Measurements from ENCODE around the gene CYP1A2.
A peak's percentile ranks its signal among the peaks of the same experiment; 100 is the strongest.

The CYP1A2 gene

DNA sequence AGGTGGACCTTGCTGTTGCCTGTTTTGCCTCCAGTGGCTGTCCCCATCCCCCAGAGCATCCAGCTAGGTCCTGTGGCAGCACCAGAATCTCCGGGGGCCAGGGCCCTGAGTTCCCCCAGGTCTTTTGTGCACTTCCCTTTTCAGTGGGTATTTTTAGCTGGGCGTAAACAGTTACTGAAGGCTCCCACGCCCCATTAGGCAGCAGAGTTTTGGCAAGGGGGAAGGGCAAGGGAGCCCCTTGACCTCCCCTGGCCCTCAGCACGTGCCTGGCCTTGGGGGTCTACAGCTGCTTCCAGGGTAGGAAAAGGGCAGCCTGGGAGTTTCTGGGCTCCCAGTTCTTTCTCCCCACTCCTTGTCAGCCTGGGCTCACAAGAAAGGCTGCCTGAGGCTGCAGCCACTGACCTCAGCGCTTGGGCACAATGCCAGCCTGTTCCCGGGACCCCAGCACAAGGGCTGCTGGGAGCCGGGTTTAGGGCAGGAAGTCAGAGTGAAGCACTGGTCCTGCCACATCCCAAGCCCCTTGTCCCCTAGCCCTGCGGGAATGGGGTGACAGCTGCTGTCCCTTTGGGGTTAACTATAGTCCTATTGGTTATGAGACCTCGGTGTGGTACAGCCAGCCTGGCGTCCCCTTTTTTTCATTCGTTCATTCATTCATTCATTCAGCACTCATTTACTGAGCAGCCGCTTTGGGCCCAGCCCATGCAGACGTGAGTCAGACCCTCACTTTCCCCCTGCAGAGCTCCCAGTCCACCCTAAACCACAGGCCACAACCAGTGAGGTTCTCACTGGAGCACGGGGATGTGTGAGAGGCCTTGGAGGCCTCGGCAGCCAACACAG lies 41.7 kb downstream of the CYP1A2 start:
- no peak for DNase-seq

DNA sequence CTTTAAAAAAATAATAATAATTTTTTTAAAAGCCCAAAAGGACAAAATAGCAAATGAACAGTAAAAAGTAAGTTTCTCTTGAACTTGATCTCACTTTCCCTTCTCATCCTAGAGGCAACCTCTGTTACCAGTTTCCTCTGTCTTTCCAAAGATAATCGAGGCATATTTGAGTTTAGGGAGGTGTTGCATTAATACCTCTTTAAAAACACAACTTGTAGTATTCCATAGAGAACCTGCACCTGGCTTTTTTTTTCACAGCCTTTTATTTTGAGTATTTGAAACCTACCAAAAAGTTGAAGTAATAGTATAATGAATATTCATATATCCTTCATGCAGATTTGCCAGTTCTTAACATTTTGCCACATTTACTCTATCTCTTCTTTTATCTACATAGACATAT lies 42.4 kb downstream of the CYP1A2 start:
- DNase-seq, result no peak

- no peak for DNase-seq
Measured at GRCh38 chr15:74791667-74792066, 43.0 kb downstream of the CYP1A2 start.

- no peak for DNase-seq
Measured at GRCh38 chr15:74792227-74793016, 43.8 kb downstream of the CYP1A2 start.

DNA sequence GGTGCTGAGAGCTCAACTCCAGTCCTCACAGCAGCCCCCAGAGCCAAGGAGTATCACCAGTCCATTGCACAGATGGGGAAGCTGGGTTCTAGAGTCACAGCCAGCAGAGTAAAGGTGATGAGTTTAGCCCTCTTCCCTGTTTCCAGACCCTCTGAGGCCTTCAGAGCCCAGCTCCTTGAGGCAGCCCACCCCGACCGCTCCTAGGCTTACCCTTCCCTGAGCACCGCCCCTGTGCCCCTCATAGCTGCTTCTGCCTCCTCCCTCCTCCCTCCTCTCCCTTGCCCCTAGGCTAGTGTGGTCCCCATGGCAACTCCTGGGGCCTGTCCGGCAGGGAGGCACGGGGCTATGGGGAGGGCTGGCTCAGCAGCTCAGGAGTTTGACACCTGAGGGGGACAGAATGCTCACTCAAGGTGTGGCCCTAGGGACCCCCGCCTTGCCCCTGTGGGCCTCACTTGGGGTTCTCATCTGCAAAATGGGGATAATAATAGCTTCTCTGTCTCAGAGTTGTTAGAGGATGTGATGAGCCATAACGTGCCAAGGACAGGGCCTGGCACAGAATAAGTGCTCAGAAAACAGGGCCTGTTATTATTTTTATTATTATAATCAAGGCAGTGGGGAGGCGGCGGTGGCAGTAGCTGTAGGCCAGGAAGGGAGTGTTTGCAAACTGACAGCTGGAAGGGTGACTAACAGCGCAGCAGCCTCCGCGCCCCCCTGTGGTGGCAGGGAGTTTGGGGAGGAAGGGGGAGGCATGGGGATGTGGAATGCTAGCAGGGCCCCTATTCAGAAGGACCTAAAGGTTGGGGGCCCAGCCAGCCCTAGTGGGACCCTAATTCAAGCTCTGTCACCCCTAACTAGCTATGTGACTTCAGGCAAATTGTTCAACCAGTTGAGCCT lies 44.7 kb downstream of the CYP1A2 start:
- peak; percentile 77 for DNase-seq

GRCh38 chr15:74794248-74794969 lies 45.8 kb downstream of the CYP1A2 start:
- no peak for DNase-seq

DNA sequence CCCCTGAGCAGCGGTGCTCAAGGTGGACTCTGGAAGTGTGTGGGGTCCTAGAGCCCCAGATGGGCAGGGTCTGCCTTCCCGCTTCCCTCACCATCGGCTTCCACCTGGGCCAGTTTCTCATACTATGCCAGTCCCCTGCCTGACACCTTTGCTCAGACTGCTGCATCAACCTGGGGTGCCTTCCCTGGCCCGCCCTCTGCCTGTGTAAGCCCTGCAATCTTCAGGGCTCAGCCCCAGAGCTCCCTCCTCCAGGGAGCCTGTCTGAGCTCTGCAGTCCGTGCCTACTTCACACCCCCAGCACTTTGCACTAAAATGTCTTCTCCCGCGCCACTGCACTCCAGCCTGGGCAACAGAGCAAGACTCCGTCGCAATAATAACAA lies 46.3 kb downstream of the CYP1A2 start:
- no peak for DNase-seq

GRCh38 chr15:74795966-74796625 lies 47.5 kb downstream of the CYP1A2 start:
- peak; percentile 52 for DNase-seq

DNA sequence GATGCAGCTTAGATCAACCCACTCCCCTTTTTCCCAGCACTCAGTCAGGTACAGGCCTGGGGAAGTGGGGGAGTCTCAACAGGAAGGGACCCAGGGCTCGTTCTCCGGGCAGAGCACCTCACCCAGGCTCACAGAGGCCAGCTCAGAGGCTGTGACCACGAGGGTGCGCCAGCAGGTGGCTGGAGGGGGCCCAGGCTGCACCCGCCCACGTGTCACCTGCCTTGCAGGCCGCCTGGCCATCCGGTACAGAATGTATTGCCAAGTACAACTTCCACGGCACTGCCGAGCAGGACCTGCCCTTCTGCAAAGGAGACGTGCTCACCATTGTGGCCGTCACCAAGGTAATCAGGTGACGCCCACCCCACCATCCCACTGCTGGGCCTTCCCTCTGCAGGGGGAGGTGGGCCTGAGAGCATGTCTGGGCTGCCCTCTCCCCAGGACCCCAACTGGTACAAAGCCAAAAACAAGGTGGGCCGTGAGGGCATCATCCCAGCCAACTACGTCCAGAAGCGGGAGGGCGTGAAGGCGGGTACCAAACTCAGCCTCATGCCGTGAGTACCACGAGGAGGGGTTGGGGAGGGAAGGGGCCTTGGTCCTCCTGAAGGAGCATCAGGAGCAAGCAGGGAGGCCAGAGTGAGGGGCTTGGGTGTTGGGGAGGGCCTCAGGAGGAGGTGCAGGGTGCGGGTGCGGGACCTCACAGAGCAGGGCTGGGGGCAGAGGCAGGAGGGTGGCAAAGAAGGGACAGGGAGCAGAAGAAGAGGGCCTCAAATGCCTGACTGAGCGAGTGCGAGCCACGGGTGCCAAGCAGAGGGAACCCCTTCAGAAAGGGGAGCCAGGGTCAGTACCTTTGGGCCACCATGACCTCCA lies 50.0 kb downstream of the CYP1A2 start:
- no peak for DNase-seq

DNA sequence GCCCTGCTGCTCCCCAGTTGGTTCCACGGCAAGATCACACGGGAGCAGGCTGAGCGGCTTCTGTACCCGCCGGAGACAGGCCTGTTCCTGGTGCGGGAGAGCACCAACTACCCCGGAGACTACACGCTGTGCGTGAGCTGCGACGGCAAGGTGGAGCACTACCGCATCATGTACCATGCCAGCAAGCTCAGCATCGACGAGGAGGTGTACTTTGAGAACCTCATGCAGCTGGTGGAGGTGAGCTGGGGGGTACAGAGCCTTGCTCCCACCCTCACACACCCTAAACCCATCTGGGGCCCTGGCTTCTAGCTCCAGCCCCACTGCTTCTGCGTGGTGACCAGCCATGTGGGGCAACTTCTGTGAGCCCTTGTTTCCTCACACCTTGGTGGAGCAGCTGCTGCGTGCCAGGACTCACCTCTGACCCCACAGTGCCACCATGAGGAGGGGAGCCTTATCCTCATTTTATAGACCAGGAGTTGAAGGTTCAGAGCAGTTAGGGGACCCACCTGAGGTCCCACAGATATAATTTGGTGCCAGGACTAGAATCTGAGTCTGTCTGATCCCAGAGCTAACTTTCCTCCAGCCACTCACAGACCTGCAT lies 50.7 kb downstream of the CYP1A2 start:
- DNase-seq, result no peak

GRCh38 chr15:74799856-74800558 lies 51.4 kb downstream of the CYP1A2 start:
- peak; percentile 87 for DNase-seq

DNA sequence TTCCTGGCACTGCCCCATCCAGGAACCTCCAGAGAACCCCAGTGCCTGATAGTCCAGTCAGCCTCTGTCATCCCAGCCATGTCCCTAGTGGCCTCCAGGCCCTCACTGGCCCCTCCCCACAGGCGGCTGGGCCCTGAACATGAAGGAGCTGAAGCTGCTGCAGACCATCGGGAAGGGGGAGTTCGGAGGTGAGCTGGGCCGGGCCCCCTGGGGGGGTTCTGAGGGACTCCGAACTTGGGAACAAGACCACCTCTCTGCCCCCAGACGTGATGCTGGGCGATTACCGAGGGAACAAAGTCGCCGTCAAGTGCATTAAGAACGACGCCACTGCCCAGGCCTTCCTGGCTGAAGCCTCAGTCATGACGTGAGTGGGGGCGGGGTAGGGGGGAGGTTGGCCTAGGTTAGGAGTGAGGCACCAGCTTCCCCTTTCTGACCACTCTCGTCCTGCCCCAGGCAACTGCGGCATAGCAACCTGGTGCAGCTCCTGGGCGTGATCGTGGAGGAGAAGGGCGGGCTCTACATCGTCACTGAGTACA lies 52.0 kb downstream of the CYP1A2 start:
- no peak for DNase-seq

DNA sequence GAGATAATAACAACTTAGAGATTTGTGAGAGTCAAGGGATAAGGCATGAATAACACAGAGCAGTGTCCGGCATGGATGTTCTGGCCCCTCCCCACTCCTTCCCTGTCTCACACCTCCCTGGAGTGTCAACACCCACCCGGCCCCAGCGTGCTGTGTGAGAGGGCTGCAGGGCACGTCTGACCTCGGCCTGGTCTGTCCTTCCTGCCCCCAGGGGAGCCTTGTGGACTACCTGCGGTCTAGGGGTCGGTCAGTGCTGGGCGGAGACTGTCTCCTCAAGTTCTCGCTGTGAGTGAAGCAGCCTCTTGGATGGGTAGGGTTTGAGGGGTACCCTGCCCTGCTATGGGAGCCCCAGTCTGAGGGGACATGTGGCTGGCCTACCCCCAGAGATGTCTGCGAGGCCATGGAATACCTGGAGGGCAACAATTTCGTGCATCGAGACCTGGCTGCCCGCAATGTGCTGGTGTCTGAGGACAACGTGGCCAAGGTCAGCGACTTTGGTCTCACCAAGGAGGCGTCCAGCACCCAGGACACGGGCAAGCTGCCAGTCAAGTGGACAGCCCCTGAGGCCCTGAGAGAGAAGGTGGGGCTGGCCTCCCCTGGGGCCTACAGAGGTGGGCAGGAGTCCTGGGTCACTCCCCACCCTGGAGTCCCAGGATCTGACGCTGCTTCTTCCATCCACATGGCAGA lies 52.8 kb downstream of the CYP1A2 start:
- no peak for DNase-seq

GRCh38 chr15:74802290-74802689 lies 53.6 kb downstream of the CYP1A2 start:
- DNase-seq, result no peak

GRCh38 chr15:74802862-74803447 lies 54.3 kb downstream of the CYP1A2 start:
- DNase-seq, result no peak

DNA sequence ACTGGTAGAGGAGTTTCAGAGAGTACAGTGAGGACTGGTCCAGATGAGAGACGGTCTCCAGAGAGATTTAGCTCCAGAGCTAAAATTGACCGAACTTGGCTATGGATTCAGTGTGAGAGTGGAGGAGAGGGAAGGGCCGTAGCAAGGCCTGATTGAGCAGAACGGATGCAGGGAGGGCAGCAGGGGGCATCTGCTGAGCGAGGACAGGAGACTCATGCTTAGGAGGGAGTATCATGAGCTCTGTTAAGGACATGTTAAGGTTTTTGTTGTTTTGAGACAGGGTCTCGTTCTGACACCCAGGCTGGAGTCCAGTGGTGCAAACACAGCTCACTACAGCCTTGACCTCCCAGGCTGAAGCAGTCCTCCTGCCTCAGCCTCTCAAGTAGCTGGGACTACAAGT lies 56.3 kb downstream of the CYP1A2 start:
- DNase-seq, result no peak
